ENCODE results near the gene PAPSS2. TPM values are rescaled to one million over a fixed set of nuclear protein-coding genes. Genes with fewer than 3 reads are reported as not detected.
"Not testable (repeated sequence)": the region's sequence is repeated elsewhere in the genome, so short reads cannot be mapped to it uniquely, and the experiment has no call there.

The PAPSS2 gene
- total RNA-seq (2014; rRNA removed; shearing (Covaris generic)), result 53.9 and 76.3 TPM in 2 replicates

- H3K9me3 ChIP-seq (replicated peaks), result no peaks in the 10 kb centered on the region
- DNase-seq (ENCODE audit: low read depth in 1 of 2, low spot score in 2 of 2), result peak; percentile 69 to 78
- H3K4me3 ChIP-seq, result peak within 1 kb of the TSS; percentile 74
- H3K27me3 ChIP-seq (replicated peaks), result no peaks in the 10 kb centered on the region
- peaks cover 3% of the 10 kb centered on the region; the same call in 1 of the 2 replicates for H3K36me3 ChIP-seq
- peak within 1 kb of the TSS; percentile 86 for H3K27ac ChIP-seq
- peaks cover 52% of the 10 kb centered on the region for H3K4me1 ChIP-seq (replicated peaks)
Observed at GRCh38 chr10:87659571-87660483, at the start of gene PAPSS2. PAPSS2 (plus strand) TSS chr10:87659878; CDS start chr10:87659982, 104 bp downstream.

GRCh38 chr10:87611341-87611740 lies 48.3 kb upstream of the PAPSS2 start:
- H3K36me3 ChIP-seq; DNase-seq (ENCODE audit: low read depth in 1 of 2, low spot score in 2 of 2); H3K27me3 ChIP-seq (replicated peaks); H3K4me3 ChIP-seq; H3K27ac ChIP-seq; H3K9me3 ChIP-seq (replicated peaks); H3K4me1 ChIP-seq (replicated peaks): not testable (repeated sequence)

GRCh38 chr10:87612115-87612514 lies 47.6 kb upstream of the PAPSS2 start:
- H3K4me1 ChIP-seq (replicated peaks), result no peaks in the 10 kb centered on the region
- H3K4me3 ChIP-seq, result no peak overlapping the region
- H3K27ac ChIP-seq, result no peak overlapping the region
- no peak for DNase-seq (ENCODE audit: low read depth in 1 of 2, low spot score in 2 of 2)
- H3K27me3 ChIP-seq (replicated peaks), result no peaks in the 10 kb centered on the region
- H3K9me3 ChIP-seq (replicated peaks), result no peaks in the 10 kb centered on the region
- no peaks in the 10 kb centered on the region for H3K36me3 ChIP-seq

- no peak for DNase-seq (ENCODE audit: low read depth in 1 of 2, low spot score in 2 of 2)
- no peak overlapping the region for H3K4me3 ChIP-seq
- no peaks in the 10 kb centered on the region for H3K4me1 ChIP-seq (replicated peaks)
- H3K27ac ChIP-seq, result no peak overlapping the region
- H3K27me3 ChIP-seq (replicated peaks), result no peaks in the 10 kb centered on the region
- no peaks in the 10 kb centered on the region for H3K9me3 ChIP-seq (replicated peaks)
- H3K36me3 ChIP-seq, result no peaks in the 10 kb centered on the region
Observed at GRCh38 chr10:87613751-87614150, 45.9 kb upstream of the PAPSS2 start.

GRCh38 chr10:87615856-87616255 lies 43.8 kb upstream of the PAPSS2 start:
- H3K4me1 ChIP-seq (replicated peaks), result no peaks in the 10 kb centered on the region
- H3K4me3 ChIP-seq, result no peak overlapping the region
- H3K9me3 ChIP-seq (replicated peaks), result no peaks in the 10 kb centered on the region
- H3K27me3 ChIP-seq (replicated peaks), result no peaks in the 10 kb centered on the region
- H3K36me3 ChIP-seq, result no peaks in the 10 kb centered on the region
- DNase-seq (ENCODE audit: low read depth in 1 of 2, low spot score in 2 of 2), result no peak
- H3K27ac ChIP-seq, result no peak overlapping the region

- Histone ChIP-seq H3K4me3 (no peak overlapping the region), H3K36me3 (no peaks in the 10 kb centered on the region), H3K4me1 (replicated peaks) (no peaks in the 10 kb centered on the region), H3K9me3 (replicated peaks) (no peaks in the 10 kb centered on the region), H3K27ac (no peak overlapping the region), H3K27me3 (replicated peaks) (no peaks in the 10 kb centered on the region)
- DNase-seq (ENCODE audit: low read depth in 1 of 2, low spot score in 2 of 2), result no peak
Observed at GRCh38 chr10:87617503-87617902, 42.2 kb upstream of the PAPSS2 start.

GRCh38 chr10:87618566-87619423 lies 40.9 kb upstream of the PAPSS2 start:
- Histone ChIP-seq H3K4me1 (replicated peaks) (no peaks in the 10 kb centered on the region), H3K9me3 (replicated peaks) (no peaks in the 10 kb centered on the region), H3K4me3 (no peak overlapping the region), H3K27ac (no peak overlapping the region), H3K36me3 (no peaks in the 10 kb centered on the region), H3K27me3 (replicated peaks) (no peaks in the 10 kb centered on the region)
- no peak for DNase-seq (ENCODE audit: low read depth in 1 of 2, low spot score in 2 of 2)

- no peaks in the 10 kb centered on the region for H3K9me3 ChIP-seq (replicated peaks)
- no peak overlapping the region for H3K27ac ChIP-seq
- DNase-seq (ENCODE audit: low read depth in 1 of 2, low spot score in 2 of 2), result no peak
- no peaks in the 10 kb centered on the region for H3K4me1 ChIP-seq (replicated peaks)
- no peaks in the 10 kb centered on the region for H3K36me3 ChIP-seq
- no peaks in the 10 kb centered on the region for H3K27me3 ChIP-seq (replicated peaks)
- no peak overlapping the region for H3K4me3 ChIP-seq
Observed at GRCh38 chr10:87619705-87620104, 40.0 kb upstream of the PAPSS2 start.

- not testable (repeated sequence) for H3K27ac ChIP-seq; H3K36me3 ChIP-seq; H3K27me3 ChIP-seq (replicated peaks); H3K4me3 ChIP-seq; DNase-seq (ENCODE audit: low read depth in 1 of 2, low spot score in 2 of 2); H3K4me1 ChIP-seq (replicated peaks); H3K9me3 ChIP-seq (replicated peaks)
Observed at GRCh38 chr10:87621440-87621839, 38.2 kb upstream of the PAPSS2 start.

GRCh38 chr10:87622314-87623004 lies 37.2 kb upstream of the PAPSS2 start:
- H3K36me3 ChIP-seq, result no peaks in the 10 kb centered on the region
- H3K9me3 ChIP-seq (replicated peaks), result no peaks in the 10 kb centered on the region
- DNase-seq (ENCODE audit: low read depth in 1 of 2, low spot score in 2 of 2), result no peak
- H3K27ac ChIP-seq, result no peak overlapping the region
- no peaks in the 10 kb centered on the region for H3K27me3 ChIP-seq (replicated peaks)
- H3K4me1 ChIP-seq (replicated peaks), result no peaks in the 10 kb centered on the region
- H3K4me3 ChIP-seq, result no peak overlapping the region

GRCh38 chr10:87623191-87623590 lies 36.5 kb upstream of the PAPSS2 start:
- Histone ChIP-seq H3K4me3 (no peak overlapping the region), H3K4me1 (replicated peaks) (no peaks in the 10 kb centered on the region), H3K27me3 (replicated peaks) (no peaks in the 10 kb centered on the region), H3K9me3 (replicated peaks) (no peaks in the 10 kb centered on the region), H3K36me3 (no peaks in the 10 kb centered on the region), H3K27ac (no peak overlapping the region)
- no peak for DNase-seq (ENCODE audit: low read depth in 1 of 2, low spot score in 2 of 2)

GRCh38 chr10:87625661-87626060 lies 34.0 kb upstream of the PAPSS2 start:
- Histone ChIP-seq H3K27ac (no peak overlapping the region), H3K27me3 (replicated peaks) (no peaks in the 10 kb centered on the region), H3K4me3 (no peak overlapping the region), H3K4me1 (replicated peaks) (no peaks in the 10 kb centered on the region), H3K36me3 (no peaks in the 10 kb centered on the region), H3K9me3 (replicated peaks) (no peaks in the 10 kb centered on the region)
- DNase-seq (ENCODE audit: low read depth in 1 of 2, low spot score in 2 of 2), result no peak

- Histone ChIP-seq H3K4me3 (no peak overlapping the region), H3K9me3 (replicated peaks) (no peaks in the 10 kb centered on the region), H3K27ac (no peak overlapping the region), H3K4me1 (replicated peaks) (no peaks in the 10 kb centered on the region), H3K27me3 (replicated peaks) (no peaks in the 10 kb centered on the region), H3K36me3 (no peaks in the 10 kb centered on the region)
- DNase-seq (ENCODE audit: low read depth in 1 of 2, low spot score in 2 of 2), result no peak
Observed at GRCh38 chr10:87626422-87626892, 33.2 kb upstream of the PAPSS2 start.
